ENCODE measurements around the gene SETD3.
A peak's percentile ranks its signal among the peaks of the same experiment; 100 is the strongest.

Gene SETD3

GRCh38 chr14:99505089-99505488, 24.4 kb upstream of the SETD3 start:
- H3K4me3 ChIP-seq (ENCODE audit: low read depth, low read length), result no peak overlapping the region
- no peak for DNase-seq (ENCODE audit: low read depth)

DNA sequence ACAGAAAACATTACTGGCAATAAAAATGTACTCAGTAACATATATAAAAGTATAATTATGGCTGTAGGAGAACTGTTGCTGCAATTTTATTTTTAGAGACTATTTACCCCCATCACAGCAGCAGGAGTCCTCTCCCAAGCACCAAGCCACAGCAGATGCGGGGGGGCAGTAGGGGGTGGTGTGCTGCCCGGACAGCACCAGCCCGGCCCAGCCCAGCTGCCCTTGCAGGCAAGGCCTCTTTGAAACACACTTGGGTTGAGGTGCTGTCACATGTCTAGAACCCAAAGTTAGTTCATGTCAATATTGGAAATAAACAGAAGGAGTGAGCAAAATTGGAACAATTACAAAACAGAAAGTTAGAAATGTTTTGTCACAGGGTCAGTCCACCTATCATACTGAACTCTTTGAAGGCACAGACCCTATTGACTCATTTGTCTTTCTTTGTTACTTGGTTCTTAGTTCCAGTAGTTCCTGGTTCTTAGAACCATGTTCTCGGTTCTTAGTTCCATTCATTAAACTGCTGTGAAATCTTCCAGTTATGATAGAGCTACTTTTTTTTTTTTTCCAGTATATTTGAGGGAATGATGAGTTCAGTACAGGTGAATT, 23.3 kb upstream of the SETD3 start:
- H3K4me3 ChIP-seq (ENCODE audit: low read depth, low read length), result no peak overlapping the region

GRCh38 chr14:99502989-99503421, 22.3 kb upstream of the SETD3 start:
- no peak overlapping the region for H3K4me3 ChIP-seq (ENCODE audit: low read depth, low read length)
- no peak for DNase-seq (ENCODE audit: low read depth)

More for the DNA sequence above, 23.3 kb upstream of the SETD3 start:
- no peak for DNase-seq (ENCODE audit: low read depth)

DNA sequence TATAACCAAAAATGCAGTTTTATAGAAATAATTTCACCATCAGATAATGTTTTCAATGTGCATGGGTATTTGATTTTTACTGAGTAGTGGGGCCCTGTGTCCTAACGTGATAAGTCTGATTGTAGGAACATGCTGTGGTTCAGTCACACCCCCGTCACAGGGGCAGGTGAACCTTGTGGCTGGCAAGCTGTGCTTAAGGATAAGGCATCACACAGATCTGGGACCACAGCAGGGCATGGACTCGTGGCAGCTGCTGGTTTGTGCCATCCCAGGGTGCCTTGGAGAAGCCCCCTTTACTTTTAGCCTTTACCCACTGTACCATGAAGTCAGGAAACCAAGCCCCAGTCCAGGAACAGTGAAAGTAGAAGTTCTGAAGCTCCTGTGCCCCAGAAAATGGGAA, 17.2 kb upstream of the SETD3 start:
- no peak for DNase-seq (ENCODE audit: low read depth)
- no peak overlapping the region for H3K4me3 ChIP-seq (ENCODE audit: low read depth, low read length)

GRCh38 chr14:99497341-99497740, 16.7 kb upstream of the SETD3 start:
- no peak overlapping the region for H3K4me3 ChIP-seq (ENCODE audit: low read depth, low read length)
- no peak for DNase-seq (ENCODE audit: low read depth)

DNA sequence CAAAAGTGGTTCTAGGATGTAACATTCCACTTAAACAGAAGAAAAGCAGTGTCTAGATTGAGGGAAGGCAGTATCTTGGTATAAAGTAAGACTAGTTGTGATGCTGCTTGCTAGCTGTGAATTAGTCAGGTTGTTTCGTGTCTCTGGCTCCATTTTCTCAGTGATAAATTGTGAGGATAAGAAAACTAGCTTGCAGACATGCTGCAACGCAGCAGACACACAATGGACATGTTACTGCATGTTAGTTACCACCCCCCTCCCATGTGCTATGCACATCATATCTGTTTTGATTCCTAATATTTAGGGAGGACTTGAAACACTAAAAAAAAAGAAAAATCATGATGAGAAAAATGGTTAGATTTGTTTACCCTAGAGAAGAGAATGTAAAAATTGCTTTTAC, 3.4 kb upstream of the SETD3 start:
- no peak overlapping the region for H3K4me3 ChIP-seq (ENCODE audit: low read depth, low read length)
- DNase-seq (ENCODE audit: low read depth), result no peak

- no peak for DNase-seq (ENCODE audit: low read depth)
- H3K4me3 ChIP-seq (ENCODE audit: low read depth, low read length), result peak overlapping the region; percentile 100
Measured at GRCh38 chr14:99481745-99482099, 1.1 kb upstream of the SETD3 start.

GRCh38 chr14:99480917-99481744, 472 bp upstream of the SETD3 start, which contains the start of gene CCNK:
TSS of gene CCNK (plus strand) at chr14:99481409. CDS start at chr14:99492678, 11,269 bp downstream.
- peak within 1 kb of the TSS; percentile 100 for H3K4me3 ChIP-seq (ENCODE audit: low read depth, low read length)
- peak; percentile 99 for DNase-seq (ENCODE audit: low read depth)

- no peak for DNase-seq (ENCODE audit: low read depth)
- H3K4me3 ChIP-seq (ENCODE audit: low read depth, low read length), result peak overlapping the region; percentile 78
Measured at GRCh38 chr14:99479160-99479905, 1.3 kb downstream of the SETD3 start.

- no peak for DNase-seq (ENCODE audit: low read depth)
- no peak overlapping the region for H3K4me3 ChIP-seq (ENCODE audit: low read depth, low read length)
Measured at GRCh38 chr14:99478128-99478527, 2.5 kb downstream of the SETD3 start.

DNA sequence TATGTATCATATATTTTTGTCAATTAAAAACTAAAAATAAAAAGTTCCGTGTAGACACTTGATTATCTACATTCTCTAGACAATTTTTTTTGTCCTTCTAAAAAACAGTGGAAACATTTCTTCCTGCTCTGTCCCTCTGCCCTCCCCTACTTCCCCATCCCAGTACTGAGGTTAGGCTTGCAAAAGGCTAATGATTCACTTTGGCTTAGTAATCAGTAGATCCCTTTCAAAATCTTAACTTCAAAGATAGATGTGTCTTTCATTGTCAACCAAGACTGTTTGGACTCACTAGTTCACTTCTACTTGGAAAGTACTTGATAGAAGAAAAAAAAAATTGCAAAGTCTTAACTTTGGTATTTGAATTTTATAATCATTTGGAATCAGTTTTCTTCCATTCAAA, 3.8 kb downstream of the SETD3 start:
- H3K4me3 ChIP-seq (ENCODE audit: low read depth, low read length), result no peak overlapping the region
- no peak for DNase-seq (ENCODE audit: low read depth)

DNA sequence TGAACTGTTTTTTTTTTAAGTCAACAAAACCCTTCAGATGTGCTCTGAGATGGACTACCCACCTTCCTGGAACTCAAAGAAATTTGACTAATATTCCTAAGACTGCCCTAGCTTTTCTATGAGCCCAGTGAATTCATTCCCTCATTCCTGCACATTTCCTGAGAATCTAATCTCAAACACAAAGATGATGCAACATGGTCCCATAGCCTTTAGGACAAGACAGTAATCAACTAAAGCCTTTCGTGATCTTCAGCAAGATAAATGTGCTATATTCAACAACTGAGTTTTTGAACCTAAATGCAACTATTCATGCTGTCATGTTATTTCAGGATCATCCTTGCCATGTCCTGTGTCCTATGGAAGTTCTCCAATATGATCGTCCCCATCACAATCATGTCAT, 5.0 kb downstream of the SETD3 start:
- DNase-seq (ENCODE audit: low read depth), result no peak

GRCh38 chr14:99475179-99475578, 5.5 kb downstream of the SETD3 start:
- no peak overlapping the region for H3K4me3 ChIP-seq (ENCODE audit: low read depth, low read length)
- no peak for DNase-seq (ENCODE audit: low read depth)

More for the DNA sequence above, 5.0 kb downstream of the SETD3 start:
- no peak overlapping the region for H3K4me3 ChIP-seq (ENCODE audit: low read depth, low read length)

- H3K4me3 ChIP-seq (ENCODE audit: low read depth, low read length), result no peak overlapping the region
- DNase-seq (ENCODE audit: low read depth), result no peak
Measured at GRCh38 chr14:99473458-99473857, 7.2 kb downstream of the SETD3 start.

GRCh38 chr14:99472937-99473336, 7.7 kb downstream of the SETD3 start:
- H3K4me3 ChIP-seq (ENCODE audit: low read depth, low read length), result no peak overlapping the region
- no peak for DNase-seq (ENCODE audit: low read depth)

DNA sequence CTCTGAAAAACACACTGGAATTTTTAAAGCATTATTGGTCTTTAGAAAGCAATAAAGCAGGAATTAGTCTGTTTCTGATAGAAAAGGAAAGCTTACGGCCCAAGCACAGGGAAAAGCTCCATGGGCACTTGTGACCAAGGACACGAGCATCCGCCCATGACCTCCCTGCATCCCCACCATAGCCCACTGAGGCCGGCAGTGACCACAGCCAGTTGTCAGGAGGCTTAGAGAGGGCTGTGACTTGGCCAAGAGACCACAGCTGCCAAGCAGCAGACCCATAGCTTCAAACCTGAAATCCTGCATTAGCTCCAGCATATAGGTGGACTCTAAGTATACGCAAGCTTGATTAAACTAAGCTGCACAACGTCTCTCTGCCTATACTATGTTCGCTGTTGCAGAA, 8.9 kb downstream of the SETD3 start:
- H3K4me3 ChIP-seq (ENCODE audit: low read depth, low read length), result no peak overlapping the region
- no peak for DNase-seq (ENCODE audit: low read depth)

DNA sequence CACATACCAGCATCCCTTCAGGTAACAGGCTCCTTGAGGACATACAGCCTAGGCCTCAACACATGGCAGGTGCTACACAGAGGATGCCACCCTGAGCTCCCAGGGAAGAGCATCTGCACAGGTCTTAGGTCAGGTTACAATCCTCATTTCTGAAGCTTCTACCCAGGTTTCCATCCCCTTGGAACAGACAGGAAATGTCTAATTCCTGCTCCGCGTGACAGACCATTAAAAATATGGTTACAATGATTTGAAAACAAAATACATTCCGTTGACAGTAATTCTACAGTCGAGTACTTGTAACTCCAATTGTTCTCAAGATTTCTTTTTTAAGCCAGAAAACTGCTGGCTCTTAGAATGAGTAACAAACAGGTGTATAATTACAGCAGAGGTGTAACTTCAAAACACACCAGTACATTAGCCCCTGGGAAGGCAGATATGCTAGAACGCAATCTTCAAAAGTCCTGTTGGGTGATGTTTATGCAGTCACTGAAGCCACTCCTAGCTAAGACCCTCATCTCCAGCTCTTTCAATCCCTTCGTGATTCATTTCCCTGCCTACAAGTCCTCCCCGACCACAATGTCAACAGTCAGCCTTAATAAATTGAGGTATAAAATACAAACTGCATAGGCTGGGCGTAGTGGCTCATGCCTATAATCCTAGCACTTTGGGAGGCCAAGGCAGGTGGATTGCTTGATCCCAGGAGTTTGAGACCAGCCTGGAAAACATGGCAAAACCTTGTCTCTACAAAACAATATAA, 11.6 kb downstream of the SETD3 start:
- DNase-seq (ENCODE audit: low read depth), result no peak
- H3K4me3 ChIP-seq (ENCODE audit: low read depth, low read length), result no peak overlapping the region

- no peak for DNase-seq (ENCODE audit: low read depth)
- H3K4me3 ChIP-seq (ENCODE audit: low read depth, low read length), result no peak overlapping the region
Measured at GRCh38 chr14:99468081-99468480, 12.6 kb downstream of the SETD3 start.

GRCh38 chr14:99467336-99468078, 13.2 kb downstream of the SETD3 start:
- DNase-seq (ENCODE audit: low read depth), result no peak

More at GRCh38 chr14:99467336-99468078, 13.2 kb downstream of the SETD3 start:
- H3K4me3 ChIP-seq (ENCODE audit: low read depth, low read length), result no peak overlapping the region

Measured in skeletal muscle cell (primary cell).